IMR-90 (cell line): Measurements from ENCODE around the gene APCDD1. TPM values are rescaled to one million over a fixed set of nuclear protein-coding genes. Genes with fewer than 3 reads are reported as not detected.

ENCODE experiments used
- ATAC-seq: fragments of 200-7000 bp; cut with Tn5 transposase; 2 replicates; pipeline ENCODE4 v1.9.1; 2020; ENCODE audit warnings: low read depth, mild to moderate bottlenecking, moderate library complexity
- BruUV-seq: library from RNA; stranded (reverse); fragments of 400-500 nt; replicated peaks from 2 replicates; lab custom pipeline; 2021; lab: Mats Ljungman, UMichigan
- CTCF ChIA-PET: fragments of 300-600 bp; formaldehyde crosslinking; extraction: SDS; loops from one replicate; lab custom pipeline; 2021; ENCODE audit warnings: antibody characterized with exemption; lab: Yijun Ruan, JAX
- POLR2A ChIA-PET: fragments of 300-600 bp; sonication (Branson Sonifier 250); formaldehyde crosslinking; loops from one replicate; lab custom pipeline; 2022; ENCODE audit warnings: antibody characterized with exemption; ENCODE audit not compliant: unreplicated experiment; lab: Charles Lee
- DNase-seq: peaks from one replicate; pipeline ENCODE4 v3.0.0; 2013
- H2AFZ ChIP-seq: replicated peaks from 2 replicates; pipeline ENCODE3; 2013; ENCODE audit warnings: low read length, mild to moderate bottlenecking; ENCODE audit not compliant: poor library complexity
- H2AK5ac ChIP-seq: 2 replicates; pipeline ENCODE4 v1.6.1; 2013; ENCODE audit warnings: low read depth, low read length, inconsistent platforms
- H2AK9ac ChIP-seq: replicated peaks from 2 replicates; pipeline ENCODE3; 2013; ENCODE audit warnings: mild to moderate bottlenecking, low read depth, low read length, moderate library complexity; ENCODE audit not compliant: poor library complexity
- H2BK120ac ChIP-seq: 2 replicates; pipeline ENCODE4 v1.6.1; 2013; ENCODE audit warnings: low read depth, low read length, inconsistent platforms
- H2BK15ac ChIP-seq: 3 replicates; pipeline ENCODE4 v1.6.1; 2013; ENCODE audit warnings: low read depth, low read length, inconsistent platforms
- H2BK20ac ChIP-seq: 2 replicates; pipeline ENCODE4 v1.6.1; 2013; ENCODE audit warnings: low read depth, mild to moderate bottlenecking, inconsistent platforms, low read length, moderate library complexity
- H2BK5ac ChIP-seq: 2 replicates; pipeline ENCODE4 v1.6.1; 2013; ENCODE audit warnings: mild to moderate bottlenecking, low read depth, low read length, inconsistent platforms; ENCODE audit not compliant: poor library complexity, severe bottlenecking
- H3K14ac ChIP-seq: replicated peaks from 2 replicates; pipeline ENCODE4 v1.6.1; 2013; ENCODE audit warnings: low read depth, low read length, inconsistent platforms
- H3K18ac ChIP-seq: 2 replicates; pipeline ENCODE4 v1.6.1; 2013; ENCODE audit warnings: low read depth, low read length, control low read depth
- H3K23ac ChIP-seq: 2 replicates; pipeline ENCODE4 v1.6.1; 2013; ENCODE audit warnings: low read depth, low read length, inconsistent platforms
- H3K27ac ChIP-seq: 2 replicates; pipeline ENCODE4 v1.5.1; 2013; ENCODE audit warnings: mild to moderate bottlenecking, control low read depth, low read length; ENCODE audit not compliant: insufficient read depth
- H3K27me3 ChIP-seq: 2 replicates; pipeline ENCODE4 v1.6.1; 2013; ENCODE audit warnings: low read length; ENCODE audit not compliant: control insufficient read depth, insufficient read depth
- H3K36me3 ChIP-seq: 2 replicates; pipeline ENCODE4 v1.6.1; 2013; ENCODE audit warnings: low read length, mixed read lengths; ENCODE audit not compliant: control insufficient read depth, insufficient read depth
- H3K4ac ChIP-seq: 2 replicates; pipeline ENCODE4 v1.6.1; 2013; ENCODE audit warnings: low read depth, low read length, inconsistent platforms
- H3K4me1 ChIP-seq: 2 replicates; pipeline ENCODE4 v1.6.1; 2013; ENCODE audit warnings: low read length, mixed read lengths; ENCODE audit not compliant: control insufficient read depth, insufficient read depth
- H3K4me2 ChIP-seq: 2 replicates; pipeline ENCODE4 v1.6.1; 2013; ENCODE audit warnings: low read depth, mild to moderate bottlenecking, control low read depth, low read length, moderate library complexity
- H3K4me3 ChIP-seq: 2 replicates; pipeline ENCODE4 v1.5.1; 2013; ENCODE audit warnings: low read depth, mild to moderate bottlenecking, control low read depth, low read length, moderate library complexity; ENCODE audit not compliant: insufficient read depth
- H3K56ac ChIP-seq: 2 replicates; pipeline ENCODE4 v1.6.1; 2013; ENCODE audit warnings: low read length, inconsistent platforms; ENCODE audit not compliant: insufficient read depth; ENCODE audit errors: extremely low read depth
- H3K79me1 ChIP-seq, 2 experiments: 2 replicates each; pipeline ENCODE4 v1.6.1; 2013; ENCODE audit warnings: low read length in 2 of 2, inconsistent platforms in 1 of 2, low read depth in 1 of 2
- H3K9ac ChIP-seq: 2 replicates; pipeline ENCODE4 v1.6.1; 2013; ENCODE audit warnings: low read depth, low read length, control low read depth
- H3K9me1 ChIP-seq: 2 replicates; pipeline ENCODE4 v1.6.1; 2013; ENCODE audit warnings: low read length, inconsistent platforms; ENCODE audit not compliant: insufficient read depth
- H3K9me3 ChIP-seq: 2 replicates; pipeline ENCODE4 v1.6.1; 2013; ENCODE audit warnings: low read length; ENCODE audit not compliant: control insufficient read depth, insufficient read depth
- H4K20me1 ChIP-seq: 2 replicates; pipeline ENCODE4 v1.6.1; 2013; ENCODE audit warnings: low read length, inconsistent platforms; ENCODE audit not compliant: insufficient read depth
- H4K5ac ChIP-seq: 2 replicates; pipeline ENCODE4 v1.6.1; 2013; ENCODE audit warnings: mild to moderate bottlenecking, low read depth, low read length, control low read depth
- H4K8ac ChIP-seq, 2 experiments: 2 replicates each; pipeline ENCODE4 v1.6.1; 2013; ENCODE audit warnings: low read depth in 2 of 2, low read length in 2 of 2, control low read depth in 1 of 2, inconsistent platforms in 1 of 2
- H4K91ac ChIP-seq: 2 replicates; pipeline ENCODE4 v1.6.1; 2013; ENCODE audit warnings: low read depth, low read length, inconsistent platforms; ENCODE audit not compliant: insufficient read depth
- CEBPB ChIP-seq: IDR thresholded peaks from 2 replicates; pipeline ENCODE4 v1.6.1; 2012; ENCODE audit warnings: low read depth, low read length, improper control_type of control experiment
- MAFK ChIP-seq: IDR thresholded peaks from 2 replicates; pipeline ENCODE4 v1.6.1; 2012; ENCODE audit warnings: low read depth, low read length, improper control_type of control experiment
- POLR2A ChIP-seq: IDR thresholded peaks from 2 replicates; pipeline ENCODE4 v1.6.1; 2012; ENCODE audit warnings: mild to moderate bottlenecking, low read depth, low read length
- RAD21 ChIP-seq: IDR thresholded peaks from 2 replicates; pipeline ENCODE4 v1.6.1; 2012; ENCODE audit warnings: low read length, improper control_type of control experiment
- WGBS, 2 experiments: methylation state at CpG; one replicate each; pipeline versions ENCODE4 v1.1.5 to v1.1.7; 2013; ENCODE audit warnings: missing lambda C conversion rate in 2 of 2; ENCODE audit not compliant: insufficient read length in 1 of 2; ENCODE audit errors: extremely low coverage in 2 of 2; 5-methylcytosine and 5-hydroxymethylcytosine counted together
- dilution Hi-C: fragments of 300-500 bp; cut with HindIII; formaldehyde crosslinking; loops from one replicate; pipeline ENCODE4 v1.14.3; 2018; ENCODE audit warnings: low sequenced_read_pairs; ENCODE audit not compliant: unreplicated experiment
- in situ Hi-C: fragments of 300-500 bp; cut with MboI; formaldehyde crosslinking; loops from 3 replicates; pipeline ENCODE4 v1.14.3; 2019; ENCODE audit warnings: low sequenced_read_pairs, inconsistent platforms, mixed read lengths
- intact Hi-C: fragments of 100-400 bp; cut with micrococcal nuclease; formaldehyde crosslinking; loops from 2 replicates; pipeline ENCODE4 v1.10.0; 2022
- polyA plus RNA-seq, 3 experiments: library from polyadenylated mRNA; depleted of rRNA; stranded (reverse); fragments of >200 nt; gene quantifications; 2 replicates each; pipeline ENCODE4 v1.2.3, GENCODE V29; 2012; ENCODE audit warnings: low replicate concordance in 1 of 3
- total RNA-seq: library from RNA; depleted of rRNA; stranded (reverse); fragments of >200 nt; gene quantifications from 2 replicates; pipeline ENCODE4 v1.2.3, GENCODE V29; 2012

Gene APCDD1
- total and polyA plus RNA-seq, 2 of the 4 experiments (the other 2 are of a cell fraction): 1.1 to 2.2 TPM

DNA sequence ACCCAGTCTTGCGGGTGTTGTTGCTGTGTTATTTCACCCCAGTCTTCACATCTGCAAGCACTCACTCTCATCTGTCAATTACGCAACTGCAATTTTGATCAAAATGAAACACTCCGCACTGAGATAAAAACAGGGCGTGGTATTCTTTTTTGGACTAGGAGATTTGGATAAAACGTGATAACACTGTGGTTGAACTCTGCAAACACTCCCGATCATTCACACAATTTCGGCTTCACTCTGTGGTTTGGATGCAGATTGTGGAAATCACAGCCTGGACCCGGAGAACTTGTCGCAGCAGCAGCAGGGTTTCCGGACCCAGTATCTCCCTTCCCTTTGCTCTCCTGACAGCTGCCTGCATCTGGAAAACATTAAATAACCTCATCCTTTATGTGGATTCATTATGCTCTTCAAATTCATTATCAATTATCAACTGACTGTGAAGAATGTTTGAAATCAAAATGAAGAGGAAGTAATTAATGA, 49.4 kb upstream of the APCDD1 start:
- no peaks in the 10 kb centered on the region for H4K20me1 ChIP-seq
- H3K4me3 ChIP-seq: no peak overlapping the region
- dilution Hi-C loops (no loop called here), in situ Hi-C loops (no loop called here), intact Hi-C loops (no loop called here)
- H4K91ac ChIP-seq: no peak overlapping the region
- H2BK15ac ChIP-seq: no peak overlapping the region
- no peak overlapping the region for H2BK20ac ChIP-seq
- H3K4ac ChIP-seq: no peak overlapping the region
- H2AFZ ChIP-seq: no peak overlapping the region
- no peaks in the 10 kb centered on the region for H3K79me1 ChIP-seq
- H4K8ac ChIP-seq: no peak overlapping the region
- TF ChIP-seq RAD21: no peak
- TF ChIP-seq POLR2A: no peak
- TF ChIP-seq MAFK: no peak
- peak; percentile 50; the same call in 1 of the 2 replicates for TF ChIP-seq CEBPB
- H2AK5ac ChIP-seq: no peak overlapping the region
- no peak overlapping the region for H2AK9ac ChIP-seq
- no peaks in the 10 kb centered on the region for H3K9me1 ChIP-seq
- no peak overlapping the region for H2BK120ac ChIP-seq
- WGBS, 2 experiments: no CpG with 5 or more reads among the region's 10 CpGs
- no peak overlapping the region for H3K18ac ChIP-seq
- H3K23ac ChIP-seq: no peak overlapping the region
- no peak for DNase-seq
- POLR2A ChIA-PET: interaction anchor here (0.5 kb wide), 1 partner anchor 33 kb away, joined by 19 read pairs; no protein-coding TSS in a partner anchor
- H3K56ac ChIP-seq: no peak overlapping the region
- H3K27ac ChIP-seq: no peak overlapping the region
- ATAC-seq: no peak
- H3K4me1 ChIP-seq: no peaks in the 10 kb centered on the region
- H3K14ac ChIP-seq: no peak overlapping the region
- no peak overlapping the region for H2BK5ac ChIP-seq
- BruUV-seq: no TSS peak
- H3K4me2 ChIP-seq: no peak overlapping the region
- no peak overlapping the region for H4K5ac ChIP-seq
- no peaks in the 10 kb centered on the region for H3K9me3 ChIP-seq
- CTCF ChIA-PET: no interaction called here
- no peaks in the 10 kb centered on the region for H3K36me3 ChIP-seq
- H3K9ac ChIP-seq: no peak overlapping the region
- H3K27me3 ChIP-seq: peaks cover 16% of the 10 kb centered on the region
